ENCODE results near the gene KLF16.
A peak's percentile ranks its signal among the peaks of the same experiment; 100 is the strongest.

KLF16 gene

DNA sequence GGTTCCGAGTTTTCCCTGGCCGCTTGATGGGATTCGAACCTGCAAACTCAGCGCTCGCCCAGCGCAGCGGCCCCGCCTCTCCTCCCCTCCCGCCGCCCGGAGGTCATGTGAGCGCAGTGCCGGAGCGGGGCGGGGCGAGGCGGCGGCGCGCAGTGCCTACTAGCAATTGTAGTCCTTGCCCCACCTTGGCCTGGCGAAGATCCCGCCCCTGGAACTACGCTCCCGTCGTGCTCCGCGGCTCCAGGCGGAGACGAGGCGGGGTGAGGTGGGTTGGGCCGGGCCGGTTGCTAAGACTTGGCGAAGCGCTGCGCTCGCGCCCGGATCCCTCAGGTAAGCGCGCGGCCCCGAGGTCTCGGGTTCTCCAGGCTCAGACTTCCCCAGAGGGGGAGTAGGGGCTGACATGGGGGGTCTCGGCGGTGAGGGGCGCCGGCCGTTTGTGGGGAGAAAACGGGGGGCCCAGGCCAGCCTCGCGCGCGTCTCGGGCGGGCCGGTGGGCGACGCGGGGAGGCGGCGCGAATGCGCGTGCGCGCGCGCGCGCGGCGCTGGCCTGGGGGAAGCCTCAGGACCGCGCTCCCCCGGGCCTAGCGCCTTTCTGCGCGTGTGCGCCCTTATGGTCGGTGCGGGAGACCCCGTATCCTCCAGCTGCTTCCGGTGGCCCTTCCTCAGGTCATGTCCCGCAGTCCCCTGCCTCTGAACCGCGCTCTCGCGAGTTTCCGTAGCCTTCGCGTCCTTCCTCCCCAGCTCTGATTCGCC is 41.9 kb upstream of the KLF16 start, which contains the start of the genes ADAT3 and SCAMP4:
Gene ADAT3 (plus strand): TSS at position 290 of the 753 bp plus-strand sequence. CDS start 6,649 bp downstream, outside the sequence.
Gene SCAMP4 (plus strand): TSS at position 290 of the 753 bp plus-strand sequence. CDS start 9,621 bp downstream, outside the sequence.
- peak; percentile 97 for DNase-seq (ENCODE audit: extremely low spot score)
- peak; percentile 64; the same call in 1 of the 2 replicates for TF ChIP-seq HDGF (IDR thresholded peaks at IDR 0.05; ENCODE audit: borderline replicate concordance)
- TF ChIP-seq SP1 (IDR thresholded peaks at IDR 0.05), result no peak
- TF ChIP-seq SUZ12 (IDR thresholded peaks at IDR 0.05), result no peak
- no peak for TF ChIP-seq ARNT (IDR thresholded peaks at IDR 0.05)
- no peak for TF ChIP-seq BHLHE40 (IDR thresholded peaks at IDR 0.05; ENCODE audit: borderline replicate concordance)
- TF ChIP-seq FOXA1 (IDR thresholded peaks at IDR 0.05), result no peak
- peak; percentile 8; the same call in 1 of the 2 replicates for TF ChIP-seq L3MBTL2 (conservative IDR thresholded peaks at IDR 0.05)
- TF ChIP-seq ELF4 (IDR thresholded peaks at IDR 0.05), result no peak
- POLR2A ChIA-PET, result interaction anchor here (0.7 to 1.9 kb wide), 9 partner anchors 8 to 29 kb away, joined by 3 to 9 read pairs (median 4); partner anchors contain the start of gene ABHD17A
- CTCF ChIA-PET, result interaction anchor here (1.0 to 1.2 kb wide), 2 partner anchors 40 to 79 kb away, joined by 4 read pairs; no protein-coding TSS in a partner anchor

- TF ChIP-seq TARDBP (IDR thresholded peaks at IDR 0.05) (no peak), NFRKB (IDR thresholded peaks at IDR 0.05) (no peak), BHLHE40 (IDR thresholded peaks at IDR 0.05; ENCODE audit: borderline replicate concordance) (no peak), SUZ12 (IDR thresholded peaks at IDR 0.05) (no peak), PKNOX1 (IDR thresholded peaks at IDR 0.05) (no peak), FOXK2 (IDR thresholded peaks at IDR 0.05) (no peak)
- ChIA-PET POLR2A (interaction anchor here (1.2 to 1.9 kb wide), 2 partner anchors 9 to 29 kb away, joined by 4 to 8 read pairs; no protein-coding TSS in a partner anchor), CTCF (interaction anchor here (0.6 to 1.2 kb wide), 3 partner anchors 39 to 79 kb away, joined by 4 to 5 read pairs (median 4); no protein-coding TSS in a partner anchor)
- DNase-seq (ENCODE audit: extremely low spot score), result no peak
These were observed 41.4 kb upstream of the KLF16 start for GRCh38 chr19:1904860-1905109.

GRCh38 chr19:1902923-1903322 is 39.5 kb upstream of the KLF16 start:
- TF ChIP-seq NFRKB (IDR thresholded peaks at IDR 0.05), result no peak
- no peak for TF ChIP-seq FOXM1 (IDR thresholded peaks at IDR 0.05; ENCODE audit: borderline replicate concordance)
- POLR2A ChIA-PET, result no interaction called here
- DNase-seq (ENCODE audit: extremely low spot score), result no peak
- CTCF ChIA-PET, result no interaction called here

GRCh38 chr19:1901940-1902404 is 38.6 kb upstream of the KLF16 start:
- DNase-seq (ENCODE audit: extremely low spot score), result no peak
- no peak for TF ChIP-seq ZNF384 (IDR thresholded peaks at IDR 0.05)
- TF ChIP-seq BHLHE40 (IDR thresholded peaks at IDR 0.05; ENCODE audit: borderline replicate concordance), result no peak
- no peak for TF ChIP-seq ARNT (IDR thresholded peaks at IDR 0.05)
- TF ChIP-seq NFRKB (IDR thresholded peaks at IDR 0.05), result no peak
- no peak for TF ChIP-seq TARDBP (IDR thresholded peaks at IDR 0.05)
- no peak for TF ChIP-seq CTBP1 (IDR thresholded peaks at IDR 0.05; ENCODE audit: borderline replicate concordance)
- TF ChIP-seq FOXA1 (IDR thresholded peaks at IDR 0.05), result no peak
- no peak for TF ChIP-seq SP1 (IDR thresholded peaks at IDR 0.05)
- TF ChIP-seq ELF4 (IDR thresholded peaks at IDR 0.05), result no peak
- TF ChIP-seq SUZ12 (IDR thresholded peaks at IDR 0.05), result no peak
- TF ChIP-seq FOXK2 (IDR thresholded peaks at IDR 0.05), result no peak
- ChIA-PET POLR2A (no interaction called here), CTCF (interaction anchor here (0.8 kb wide), 1 partner anchor 64 kb away, joined by 7 read pairs; no protein-coding TSS in a partner anchor)

DNA sequence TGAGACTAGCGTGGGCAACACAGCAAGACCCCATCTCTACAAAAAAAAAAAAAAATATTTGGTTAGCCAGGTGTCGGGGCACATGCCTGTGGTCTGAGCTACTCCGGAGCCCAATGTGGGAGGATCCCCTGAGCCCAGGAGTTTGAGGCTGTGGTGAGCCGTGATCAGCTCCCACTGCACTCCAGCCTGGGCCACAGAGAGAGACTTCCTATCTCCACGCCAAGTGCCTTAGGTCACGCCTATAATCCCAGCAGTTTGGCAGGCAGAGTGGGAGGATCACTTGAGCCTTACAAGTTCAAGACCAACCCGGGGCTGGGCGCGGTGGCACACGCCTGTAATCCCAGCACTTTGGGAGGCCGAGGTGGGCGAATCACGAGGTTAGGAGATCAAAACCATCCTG is 33.1 kb upstream of the KLF16 start:
- ChIA-PET POLR2A (interaction anchor here (0.6 to 1.8 kb wide), 3 partner anchors 9 to 34 kb away, joined by 4 to 7 read pairs (median 5); no protein-coding TSS in a partner anchor), CTCF (interaction anchor here (1.5 kb wide), 1 partner anchor 13 kb away, joined by 5 read pairs; no protein-coding TSS in a partner anchor)
- no peak for TF ChIP-seq ZNF384 (IDR thresholded peaks at IDR 0.05)
- DNase-seq (ENCODE audit: extremely low spot score), result no peak

- CTCF ChIA-PET, result no interaction called here
- no peak for DNase-seq (ENCODE audit: extremely low spot score)
- POLR2A ChIA-PET, result interaction anchor here (1.3 kb wide), 1 partner anchor 12 kb away, joined by 3 read pairs; the partner anchor contains the start of genes ADAT3 and SCAMP4
- no peak for TF ChIP-seq ELF4 (IDR thresholded peaks at IDR 0.05)
- TF ChIP-seq BHLHE40 (IDR thresholded peaks at IDR 0.05; ENCODE audit: borderline replicate concordance), result no peak
- TF ChIP-seq FOXA1 (IDR thresholded peaks at IDR 0.05), result no peak
- TF ChIP-seq LEF1 (IDR thresholded peaks at IDR 0.05; ENCODE audit: borderline replicate concordance), result no peak
- TF ChIP-seq TARDBP (IDR thresholded peaks at IDR 0.05), result no peak
- TF ChIP-seq FOXK2 (IDR thresholded peaks at IDR 0.05), result no peak
- no peak for TF ChIP-seq FOXM1 (IDR thresholded peaks at IDR 0.05; ENCODE audit: borderline replicate concordance)
- no peak for TF ChIP-seq PKNOX1 (IDR thresholded peaks at IDR 0.05)
- TF ChIP-seq ZNF384 (IDR thresholded peaks at IDR 0.05), result no peak
- TF ChIP-seq NFRKB (IDR thresholded peaks at IDR 0.05), result no peak
- TF ChIP-seq ARNT (IDR thresholded peaks at IDR 0.05), result no peak
- no peak for TF ChIP-seq SUZ12 (IDR thresholded peaks at IDR 0.05)
- no peak for TF ChIP-seq L3MBTL2 (conservative IDR thresholded peaks at IDR 0.05)
- no peak for TF ChIP-seq CTBP1 (IDR thresholded peaks at IDR 0.05; ENCODE audit: borderline replicate concordance)
- no peak for TF ChIP-seq SP1 (IDR thresholded peaks at IDR 0.05)
- no peak for TF ChIP-seq HDGF (IDR thresholded peaks at IDR 0.05; ENCODE audit: borderline replicate concordance)
These were observed 30.4 kb upstream of the KLF16 start for GRCh38 chr19:1893791-1894190.

GRCh38 chr19:1889907-1890306 is 26.5 kb upstream of the KLF16 start:
- ChIA-PET CTCF (no interaction called here), POLR2A (interaction anchor here (1.0 kb wide), 1 partner anchor 16 kb away, joined by 3 read pairs; the partner anchor contains the start of genes ADAT3 and SCAMP4)
- TF ChIP-seq LEF1 (IDR thresholded peaks at IDR 0.05; ENCODE audit: borderline replicate concordance) (no peak), SUZ12 (IDR thresholded peaks at IDR 0.05) (no peak), ZNF384 (IDR thresholded peaks at IDR 0.05) (no peak), FOXA1 (IDR thresholded peaks at IDR 0.05) (no peak), CTBP1 (IDR thresholded peaks at IDR 0.05; ENCODE audit: borderline replicate concordance) (no peak), TARDBP (IDR thresholded peaks at IDR 0.05) (no peak), HDGF (IDR thresholded peaks at IDR 0.05; ENCODE audit: borderline replicate concordance) (no peak), L3MBTL2 (conservative IDR thresholded peaks at IDR 0.05) (no peak), ELF4 (IDR thresholded peaks at IDR 0.05) (no peak), FOXM1 (IDR thresholded peaks at IDR 0.05; ENCODE audit: borderline replicate concordance) (no peak), FOXK2 (IDR thresholded peaks at IDR 0.05) (no peak)
- no peak for DNase-seq (ENCODE audit: extremely low spot score)
